Liver (tissue), 9 donors: ENCODE results near the gene ZNF146. TPM values are rescaled to one million over a fixed set of nuclear protein-coding genes. Genes with fewer than 3 reads are reported as not detected.
A peak's percentile ranks its signal among the peaks of the same experiment; 100 is the strongest.

Experiments used
- DNase-seq: peaks from one replicate; pipeline ENCODE4 v3.0.0-alpha.2; 2017; ENCODE audit warnings: low spot score
- H3K27ac ChIP-seq, 2 donors: one replicate each; pipeline ENCODE4 v1.7.0; 2013; ENCODE audit warnings: inconsistent platforms in 2 of 2, low read length in 2 of 2, control low read depth in 1 of 2, low read depth in 1 of 2, mild to moderate bottlenecking in 1 of 2
- H3K27me3 ChIP-seq, 4 donors: one replicate each; pipeline versions ENCODE4 v1.6.1 to v1.7.0; 2013; ENCODE audit warnings: low read length in 3 of 4, inconsistent platforms in 1 of 4, mild to moderate bottlenecking in 1 of 4, moderate library complexity in 1 of 4; ENCODE audit not compliant: control insufficient read depth in 4 of 4, insufficient read depth in 4 of 4
- H3K36me3 ChIP-seq, 4 donors: one replicate each; pipeline versions ENCODE4 v1.6.1 to v1.7.0; 2013; ENCODE audit warnings: low read length in 3 of 4, mild to moderate bottlenecking in 3 of 4, low read depth in 1 of 4, moderate library complexity in 1 of 4; ENCODE audit not compliant: control insufficient read depth in 4 of 4, insufficient read depth in 3 of 4
- H3K4me1 ChIP-seq, 4 donors: one replicate each; pipeline versions ENCODE4 v1.6.1 to v1.7.0; 2013; ENCODE audit warnings: low read length in 3 of 4, mild to moderate bottlenecking in 3 of 4, moderate library complexity in 1 of 4; ENCODE audit not compliant: control insufficient read depth in 4 of 4, insufficient read depth in 4 of 4
- H3K4me3 ChIP-seq, 3 donors: one replicate each; pipeline versions ENCODE4 v1.6.1 to v1.7.0; 2013; ENCODE audit warnings: low read length in 3 of 3, control low read depth in 1 of 3, low read depth in 1 of 3, mild to moderate bottlenecking in 1 of 3
- H3K9ac ChIP-seq, 2 donors: one replicate each; pipeline ENCODE4 v1.7.0; 2013; ENCODE audit warnings: low read length in 2 of 2, mild to moderate bottlenecking in 2 of 2, moderate library complexity in 2 of 2, control low read depth in 1 of 2, low read depth in 1 of 2
- H3K9me3 ChIP-seq, 4 donors: one replicate each; pipeline versions ENCODE4 v1.6.1 to v1.7.0; 2013; ENCODE audit warnings: low read length in 3 of 4; ENCODE audit not compliant: control insufficient read depth in 4 of 4
- EGR1 ChIP-seq, 2 donors: IDR thresholded peaks; 2 replicates each; pipeline ENCODE4 v1.6.1; 2016 to 2018; ENCODE audit warnings: antibody characterized with exemption in 2 of 2, low read depth in 2 of 2
- FOXA1 ChIP-seq: IDR thresholded peaks from 2 replicates; pipeline ENCODE4 v1.6.1; 2016; ENCODE audit warnings: antibody characterized with exemption
- FOXA2 ChIP-seq: IDR thresholded peaks from 2 replicates; pipeline ENCODE4 v1.6.1; 2016; ENCODE audit warnings: antibody characterized with exemption
- GABPA ChIP-seq, 2 donors: IDR thresholded peaks in 1 of 2; conservative IDR thresholded peaks in 1 of 2; 2 replicates each; pipeline ENCODE4 v1.6.1; 2016; ENCODE audit warnings: antibody characterized with exemption in 2 of 2, mild to moderate bottlenecking in 1 of 2, moderate library complexity in 1 of 2
- HNF4A ChIP-seq, 2 donors: conservative IDR thresholded peaks; 2 replicates each; pipeline ENCODE4 v1.6.1; 2016; ENCODE audit warnings: antibody characterized with exemption in 2 of 2, mild to moderate bottlenecking in 2 of 2
- HNF4G ChIP-seq: IDR thresholded peaks from 2 replicates; pipeline ENCODE4 v1.6.1; 2016; ENCODE audit warnings: antibody characterized with exemption
- JUND ChIP-seq, 2 donors: IDR thresholded peaks; 2 replicates each; pipeline ENCODE4 v1.6.1; 2016; ENCODE audit warnings: antibody characterized with exemption in 2 of 2
- NR2F2 ChIP-seq: IDR thresholded peaks from 2 replicates; pipeline ENCODE4 v1.6.1; 2016; ENCODE audit warnings: antibody characterized with exemption
- RAD21 ChIP-seq, 2 donors: IDR thresholded peaks; 2 replicates each; pipeline ENCODE4 v1.6.1; 2016; ENCODE audit warnings: antibody characterized with exemption in 2 of 2, mild to moderate bottlenecking in 2 of 2
- RXRA ChIP-seq, 2 donors: IDR thresholded peaks; 2 replicates each; pipeline ENCODE4 v1.6.1; 2017 to 2018; ENCODE audit warnings: antibody characterized with exemption in 2 of 2, mild to moderate bottlenecking in 1 of 2
- SP1 ChIP-seq: IDR thresholded peaks from 2 replicates; pipeline ENCODE4 v1.6.1; 2018; ENCODE audit warnings: antibody characterized with exemption, mild to moderate bottlenecking
- TAF1 ChIP-seq: conservative IDR thresholded peaks from 2 replicates; pipeline ENCODE4 v1.6.1; 2016; ENCODE audit warnings: antibody characterized with exemption, mild to moderate bottlenecking
- WGBS: extraction: QIAGEN DNeasy Blood & Tissue Kit; methylation state at CpG from one replicate; pipeline ENCODE4 v1.1.7; 2013; 5-methylcytosine and 5-hydroxymethylcytosine counted together
- polyA plus RNA-seq, 2 donors: library from polyadenylated mRNA; stranded (reverse) in 1 of 2; unstranded in 1 of 2; fragments of 200-250 nt in 1 of 2; fragments of >200 nt in 1 of 2; fragmentation: Nextera tagmentation in 1 of 2; extraction: Ambion mirVana in 1 of 2; gene quantifications; one replicate each; pipeline versions ENCODE4 v1.2.1 to v1.2.3, GENCODE V29; 2013 to 2015
- total RNA-seq, 2 donors: library from RNA; depleted of rRNA; stranded (reverse); fragments of >200 nt; gene quantifications; one replicate each; pipeline ENCODE4 v1.2.3, GENCODE V29; 2014
- TF ChIP-seq, protein P1 (sequence below): IDR thresholded peaks from 2 replicates; pipeline ENCODE4 v1.6.1; 2016; ENCODE audit warnings: antibody characterized with exemption, mild to moderate bottlenecking
- TF ChIP-seq, protein P2 (sequence below): fragments of 150-350 bp; IDR thresholded peaks from 2 replicates; pipeline ENCODE4 v1.5.1; 2017; ENCODE audit warnings: improper control_type of control experiment, low read depth, low read length; ENCODE audit not compliant: missing input control
- TF ChIP-seq, protein P3 (sequence below): IDR thresholded peaks from 2 replicates; pipeline ENCODE4 v1.6.1; 2016; ENCODE audit warnings: antibody characterized with exemption
- TF ChIP-seq, protein P4 (sequence below): IDR thresholded peaks from 2 replicates; pipeline ENCODE4 v1.6.1; 2016; ENCODE audit warnings: antibody characterized with exemption
- donor health status: healthy.
- donor health status: healthy.
- donor health status: healthy.
- donor health status: healthy.
- donor health status: healthy.

Gene ZNF146
- total and polyA plus RNA-seq, 4 donors, result 16.6 to 48.6 (median 24.1) TPM

DNA sequence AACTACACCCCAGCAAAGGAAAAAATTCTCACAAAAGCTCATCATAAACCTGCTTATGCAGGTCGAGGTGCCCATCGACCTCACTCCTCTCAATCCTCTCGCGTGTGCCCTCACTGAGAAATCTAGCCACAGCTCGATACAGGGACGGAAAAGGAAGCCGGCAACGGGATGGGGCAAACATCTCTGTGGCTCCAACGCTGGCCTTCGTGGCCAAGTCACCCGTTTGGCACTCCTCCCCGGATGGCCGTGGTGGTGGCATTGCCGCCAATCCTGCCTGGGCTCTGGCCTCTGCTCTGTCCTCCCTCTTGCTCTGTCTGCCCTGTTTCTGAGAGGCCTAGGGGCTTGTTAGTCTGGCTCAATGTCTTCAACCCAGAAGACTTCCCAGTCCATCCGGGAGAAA lies 41.2 kb downstream of the ZNF146 start:
- DNase-seq, result no peak
- H3K4me1 ChIP-seq, result no peaks in the 10 kb centered on the region
- TF ChIP-seq, protein P1, sequence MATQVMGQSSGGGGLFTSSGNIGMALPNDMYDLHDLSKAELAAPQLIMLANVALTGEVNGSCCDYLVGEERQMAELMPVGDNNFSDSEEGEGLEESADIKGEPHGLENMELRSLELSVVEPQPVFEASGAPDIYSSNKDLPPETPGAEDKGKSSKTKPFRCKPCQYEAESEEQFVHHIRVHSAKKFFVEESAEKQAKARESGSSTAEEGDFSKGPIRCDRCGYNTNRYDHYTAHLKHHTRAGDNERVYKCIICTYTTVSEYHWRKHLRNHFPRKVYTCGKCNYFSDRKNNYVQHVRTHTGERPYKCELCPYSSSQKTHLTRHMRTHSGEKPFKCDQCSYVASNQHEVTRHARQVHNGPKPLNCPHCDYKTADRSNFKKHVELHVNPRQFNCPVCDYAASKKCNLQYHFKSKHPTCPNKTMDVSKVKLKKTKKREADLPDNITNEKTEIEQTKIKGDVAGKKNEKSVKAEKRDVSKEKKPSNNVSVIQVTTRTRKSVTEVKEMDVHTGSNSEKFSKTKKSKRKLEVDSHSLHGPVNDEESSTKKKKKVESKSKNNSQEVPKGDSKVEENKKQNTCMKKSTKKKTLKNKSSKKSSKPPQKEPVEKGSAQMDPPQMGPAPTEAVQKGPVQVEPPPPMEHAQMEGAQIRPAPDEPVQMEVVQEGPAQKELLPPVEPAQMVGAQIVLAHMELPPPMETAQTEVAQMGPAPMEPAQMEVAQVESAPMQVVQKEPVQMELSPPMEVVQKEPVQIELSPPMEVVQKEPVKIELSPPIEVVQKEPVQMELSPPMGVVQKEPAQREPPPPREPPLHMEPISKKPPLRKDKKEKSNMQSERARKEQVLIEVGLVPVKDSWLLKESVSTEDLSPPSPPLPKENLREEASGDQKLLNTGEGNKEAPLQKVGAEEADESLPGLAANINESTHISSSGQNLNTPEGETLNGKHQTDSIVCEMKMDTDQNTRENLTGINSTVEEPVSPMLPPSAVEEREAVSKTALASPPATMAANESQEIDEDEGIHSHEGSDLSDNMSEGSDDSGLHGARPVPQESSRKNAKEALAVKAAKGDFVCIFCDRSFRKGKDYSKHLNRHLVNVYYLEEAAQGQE, result no peak
- TF ChIP-seq, protein P2, sequence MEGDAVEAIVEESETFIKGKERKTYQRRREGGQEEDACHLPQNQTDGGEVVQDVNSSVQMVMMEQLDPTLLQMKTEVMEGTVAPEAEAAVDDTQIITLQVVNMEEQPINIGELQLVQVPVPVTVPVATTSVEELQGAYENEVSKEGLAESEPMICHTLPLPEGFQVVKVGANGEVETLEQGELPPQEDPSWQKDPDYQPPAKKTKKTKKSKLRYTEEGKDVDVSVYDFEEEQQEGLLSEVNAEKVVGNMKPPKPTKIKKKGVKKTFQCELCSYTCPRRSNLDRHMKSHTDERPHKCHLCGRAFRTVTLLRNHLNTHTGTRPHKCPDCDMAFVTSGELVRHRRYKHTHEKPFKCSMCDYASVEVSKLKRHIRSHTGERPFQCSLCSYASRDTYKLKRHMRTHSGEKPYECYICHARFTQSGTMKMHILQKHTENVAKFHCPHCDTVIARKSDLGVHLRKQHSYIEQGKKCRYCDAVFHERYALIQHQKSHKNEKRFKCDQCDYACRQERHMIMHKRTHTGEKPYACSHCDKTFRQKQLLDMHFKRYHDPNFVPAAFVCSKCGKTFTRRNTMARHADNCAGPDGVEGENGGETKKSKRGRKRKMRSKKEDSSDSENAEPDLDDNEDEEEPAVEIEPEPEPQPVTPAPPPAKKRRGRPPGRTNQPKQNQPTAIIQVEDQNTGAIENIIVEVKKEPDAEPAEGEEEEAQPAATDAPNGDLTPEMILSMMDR, result no peak
- no peak for TF ChIP-seq HNF4A (conservative IDR thresholded peaks at IDR 0.05)
- TF ChIP-seq GABPA (IDR thresholded peaks at IDR 0.05 in 1 of 2, conservative IDR thresholded peaks at IDR 0.05 in 1 of 2), result no peak
- TF ChIP-seq FOXA1, result no peak
- TF ChIP-seq JUND (IDR thresholded peaks at IDR 0.05), result no peak
- TF ChIP-seq RAD21 (IDR thresholded peaks at IDR 0.05), result no peak
- TF ChIP-seq EGR1 (IDR thresholded peaks at IDR 0.05; ENCODE audit: low read depth in 2 of 2), result no peak
- no peaks in the 10 kb centered on the region for H3K36me3 ChIP-seq
- WGBS, result 94% methylated on average over 15 of the region's 15 CpGs
- peak overlapping the region in 1 of 3 donors; percentile 26 for H3K4me3 ChIP-seq
- H3K9me3 ChIP-seq, result peaks cover 0 to 40% (median 10%) of the 10 kb centered on the region in 4 donors
- H3K27ac ChIP-seq, result no peak overlapping the region
- H3K27me3 ChIP-seq, result no peaks in the 10 kb centered on the region
- H3K9ac ChIP-seq, result no peak overlapping the region

DNA sequence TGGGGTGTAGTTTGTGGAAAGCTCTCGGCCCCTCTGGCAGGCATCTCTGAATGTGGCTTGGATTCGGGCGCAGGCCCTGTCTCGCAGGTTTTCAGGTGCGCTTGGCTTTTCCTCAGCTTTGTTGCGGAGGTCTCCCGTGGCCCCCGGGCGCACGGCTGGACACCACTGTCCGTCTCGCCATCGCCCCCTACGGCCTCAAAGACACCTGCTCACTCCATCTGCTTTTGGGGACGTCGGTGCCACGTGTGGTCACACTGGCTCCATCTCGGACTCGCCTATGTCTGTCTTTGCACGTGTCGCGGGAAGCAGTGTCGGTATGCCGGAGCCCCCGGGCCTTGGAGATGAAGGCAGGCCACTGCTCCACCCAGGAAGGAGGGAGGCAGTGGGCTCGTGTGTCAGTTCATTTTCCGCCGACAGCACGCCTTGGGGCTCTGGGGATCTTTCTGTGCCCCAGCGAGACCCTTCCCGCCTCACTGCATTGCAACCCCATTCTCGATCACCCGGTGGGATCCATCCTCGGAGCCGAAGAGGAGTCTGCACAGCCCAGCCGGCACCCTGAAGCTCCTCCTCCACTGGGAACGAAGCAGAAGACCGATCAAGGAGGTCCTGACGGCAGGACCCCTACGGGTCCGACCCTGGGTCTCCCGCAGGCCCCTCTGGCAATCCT lies 42.1 kb downstream of the ZNF146 start:
- Histone ChIP-seq H3K27ac (no peak overlapping the region), H3K36me3 (no peaks in the 10 kb centered on the region), H3K4me1 (no peaks in the 10 kb centered on the region), H3K27me3 (no peaks in the 10 kb centered on the region), H3K9me3 (peaks cover 0 to 34% (median 10%) of the 10 kb centered on the region in 4 donors), H3K9ac (no peak overlapping the region), H3K4me3 (peak overlapping the region in 2 of 3 donors; percentile 38 to 40)
- DNase-seq, result no peak
- 68% methylated on average over 42 of the region's 42 CpGs for WGBS
- no peak for TF ChIP-seq RAD21 (IDR thresholded peaks at IDR 0.05)
- no peak for TF ChIP-seq NR2F2
- TF ChIP-seq SP1, result no peak
- TF ChIP-seq FOXA2, result no peak
- TF ChIP-seq HNF4G, result no peak
- TF ChIP-seq TAF1, result no peak
- TF ChIP-seq FOXA1, result no peak
- TF ChIP-seq, protein P2, result no peak
- TF ChIP-seq RXRA (IDR thresholded peaks at IDR 0.05), result no peak
- TF ChIP-seq, protein P1, result no peak
- no peak for TF ChIP-seq HNF4A (conservative IDR thresholded peaks at IDR 0.05)
- TF ChIP-seq, protein P3, sequence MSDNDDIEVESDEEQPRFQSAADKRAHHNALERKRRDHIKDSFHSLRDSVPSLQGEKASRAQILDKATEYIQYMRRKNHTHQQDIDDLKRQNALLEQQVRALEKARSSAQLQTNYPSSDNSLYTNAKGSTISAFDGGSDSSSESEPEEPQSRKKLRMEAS, result no peak
- TF ChIP-seq, protein P4, sequence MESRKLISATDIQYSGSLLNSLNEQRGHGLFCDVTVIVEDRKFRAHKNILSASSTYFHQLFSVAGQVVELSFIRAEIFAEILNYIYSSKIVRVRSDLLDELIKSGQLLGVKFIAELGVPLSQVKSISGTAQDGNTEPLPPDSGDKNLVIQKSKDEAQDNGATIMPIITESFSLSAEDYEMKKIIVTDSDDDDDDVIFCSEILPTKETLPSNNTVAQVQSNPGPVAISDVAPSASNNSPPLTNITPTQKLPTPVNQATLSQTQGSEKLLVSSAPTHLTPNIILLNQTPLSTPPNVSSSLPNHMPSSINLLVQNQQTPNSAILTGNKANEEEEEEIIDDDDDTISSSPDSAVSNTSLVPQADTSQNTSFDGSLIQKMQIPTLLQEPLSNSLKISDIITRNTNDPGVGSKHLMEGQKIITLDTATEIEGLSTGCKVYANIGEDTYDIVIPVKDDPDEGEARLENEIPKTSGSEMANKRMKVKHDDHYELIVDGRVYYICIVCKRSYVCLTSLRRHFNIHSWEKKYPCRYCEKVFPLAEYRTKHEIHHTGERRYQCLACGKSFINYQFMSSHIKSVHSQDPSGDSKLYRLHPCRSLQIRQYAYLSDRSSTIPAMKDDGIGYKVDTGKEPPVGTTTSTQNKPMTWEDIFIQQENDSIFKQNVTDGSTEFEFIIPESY, result no peak
